ENCODE data around the gene CDH4.

Gene CDH4

GRCh38 chr20:61861858-61862257, 609.8 kb downstream of the CDH4 start:
- no peak for DNase-seq (ENCODE audit: low spot score)

- no peak for DNase-seq (ENCODE audit: low spot score)
These were observed 610.8 kb downstream of the CDH4 start for GRCh38 chr20:61862881-61863280.

GRCh38 chr20:61864481-61864880, 612.4 kb downstream of the CDH4 start:
- no peak for DNase-seq (ENCODE audit: low spot score)

DNA sequence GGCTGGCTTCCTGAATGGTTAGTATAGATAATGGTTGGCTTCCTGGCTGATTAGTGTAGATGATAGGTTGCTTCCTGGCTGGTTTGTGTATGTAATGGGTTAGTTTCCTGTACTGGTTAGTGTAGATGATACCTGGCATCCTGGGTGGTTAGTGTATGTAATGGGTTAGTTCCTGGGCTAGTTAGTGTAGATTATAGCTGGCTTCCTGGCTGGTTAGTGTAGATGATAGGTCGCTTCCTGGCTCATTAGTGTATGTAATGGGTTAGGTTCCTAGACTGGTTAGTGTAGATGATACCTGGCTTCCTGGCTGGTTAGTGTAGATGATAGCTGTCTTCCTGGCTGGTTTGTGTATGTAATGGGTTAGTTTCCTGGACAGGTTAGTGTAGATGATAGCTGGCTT, 613.3 kb downstream of the CDH4 start:
- no peak for DNase-seq (ENCODE audit: low spot score)

DNA sequence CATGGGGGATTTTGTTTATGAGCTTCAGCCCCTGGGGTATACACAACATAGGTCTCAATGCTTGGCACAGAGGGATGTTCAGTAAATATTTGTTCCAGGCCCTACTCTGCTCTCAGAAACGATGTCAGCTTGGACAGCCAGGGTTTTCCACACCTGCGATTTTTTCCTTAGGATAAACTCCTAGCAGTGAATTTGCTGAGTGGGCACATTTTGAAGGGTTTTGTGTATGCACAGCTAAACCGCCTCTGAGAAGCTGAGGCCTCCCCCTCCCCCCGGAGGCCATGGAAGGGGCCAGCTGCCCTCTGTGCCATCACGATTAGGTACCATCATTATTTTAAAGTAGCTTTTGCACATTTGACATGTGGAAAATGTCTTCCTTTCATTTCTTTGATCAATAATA, 614.1 kb downstream of the CDH4 start:
- DNase-seq (ENCODE audit: low spot score), result no peak

DNA sequence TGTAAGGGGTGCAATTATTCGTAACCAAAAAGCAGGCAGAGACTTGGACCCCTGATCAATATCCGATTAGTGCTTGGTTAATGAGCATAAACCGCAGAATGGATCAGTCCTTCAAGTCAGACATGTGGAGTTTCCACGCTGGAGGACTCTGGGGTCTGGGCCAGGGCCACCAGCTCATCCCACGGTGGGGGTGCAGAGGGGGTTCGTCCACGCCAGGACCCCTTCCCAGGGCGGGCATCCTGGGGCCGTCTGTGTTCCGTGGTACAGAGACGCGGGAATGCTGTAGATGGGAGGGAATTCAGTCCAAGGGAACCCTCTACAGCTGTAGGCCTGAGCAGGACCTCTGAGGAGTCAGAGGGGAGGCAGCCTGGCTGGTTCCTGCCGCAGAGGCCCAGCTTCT, 615.9 kb downstream of the CDH4 start:
- no peak for DNase-seq (ENCODE audit: low spot score)

DNA sequence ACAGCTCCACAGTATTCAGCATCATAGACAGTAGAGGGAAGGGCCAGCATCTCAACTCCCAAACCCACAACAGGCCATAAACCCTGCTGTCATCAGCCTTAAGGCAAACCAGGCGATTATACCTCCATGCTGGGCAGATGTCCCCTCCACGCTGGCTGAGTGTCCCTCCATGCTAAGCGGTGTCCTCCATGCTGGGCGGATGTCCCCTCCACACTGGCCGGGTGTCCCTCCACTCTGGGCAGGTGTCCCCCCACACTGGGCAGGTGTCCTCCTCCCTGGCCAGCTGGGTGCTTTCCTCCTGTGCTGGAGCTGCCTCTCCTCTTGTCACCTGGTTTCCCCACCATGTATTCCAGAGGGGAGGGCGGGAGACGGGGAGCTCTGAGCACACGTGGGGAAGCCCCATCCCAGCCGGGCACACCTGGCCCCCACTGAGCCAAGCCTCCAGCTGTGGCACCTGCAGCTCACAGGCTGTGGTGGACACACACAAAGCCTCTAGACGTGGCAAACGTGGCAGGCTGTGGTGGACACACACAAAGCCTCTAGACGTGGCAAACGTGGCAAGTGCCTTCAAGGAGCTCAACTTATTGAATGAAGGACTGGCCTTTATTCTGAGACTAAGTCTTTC, 616.5 kb downstream of the CDH4 start:
- DNase-seq (ENCODE audit: low spot score), result no peak

GRCh38 chr20:61869750-61870507, 617.9 kb downstream of the CDH4 start:
- no peak for DNase-seq (ENCODE audit: low spot score)

- DNase-seq (ENCODE audit: low spot score), result no peak
These were observed 619.1 kb downstream of the CDH4 start for GRCh38 chr20:61871160-61871559.

DNA sequence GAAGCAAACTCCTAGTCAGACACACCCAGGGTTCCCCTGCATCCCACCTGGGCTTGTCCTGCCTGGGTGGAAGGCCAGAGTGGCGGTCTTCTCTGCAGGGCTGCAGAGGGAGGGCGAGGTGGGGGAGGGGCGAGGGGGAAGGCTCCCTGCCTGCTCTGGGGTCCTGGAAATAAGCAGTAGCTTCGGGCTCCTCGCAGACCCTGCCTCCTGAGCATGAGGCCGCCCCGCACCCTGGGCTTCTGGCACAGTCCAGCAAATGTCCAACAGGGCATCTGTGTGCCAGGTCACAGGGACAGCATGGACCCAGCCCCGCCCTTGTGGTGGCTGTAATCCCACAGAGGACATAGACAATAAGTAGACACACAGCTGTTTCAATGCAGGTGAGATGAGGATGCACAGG, 619.9 kb downstream of the CDH4 start:
- DNase-seq (ENCODE audit: low spot score), result no peak

GRCh38 chr20:61872371-61872900, 620.4 kb downstream of the CDH4 start:
- no peak for DNase-seq (ENCODE audit: low spot score)

DNA sequence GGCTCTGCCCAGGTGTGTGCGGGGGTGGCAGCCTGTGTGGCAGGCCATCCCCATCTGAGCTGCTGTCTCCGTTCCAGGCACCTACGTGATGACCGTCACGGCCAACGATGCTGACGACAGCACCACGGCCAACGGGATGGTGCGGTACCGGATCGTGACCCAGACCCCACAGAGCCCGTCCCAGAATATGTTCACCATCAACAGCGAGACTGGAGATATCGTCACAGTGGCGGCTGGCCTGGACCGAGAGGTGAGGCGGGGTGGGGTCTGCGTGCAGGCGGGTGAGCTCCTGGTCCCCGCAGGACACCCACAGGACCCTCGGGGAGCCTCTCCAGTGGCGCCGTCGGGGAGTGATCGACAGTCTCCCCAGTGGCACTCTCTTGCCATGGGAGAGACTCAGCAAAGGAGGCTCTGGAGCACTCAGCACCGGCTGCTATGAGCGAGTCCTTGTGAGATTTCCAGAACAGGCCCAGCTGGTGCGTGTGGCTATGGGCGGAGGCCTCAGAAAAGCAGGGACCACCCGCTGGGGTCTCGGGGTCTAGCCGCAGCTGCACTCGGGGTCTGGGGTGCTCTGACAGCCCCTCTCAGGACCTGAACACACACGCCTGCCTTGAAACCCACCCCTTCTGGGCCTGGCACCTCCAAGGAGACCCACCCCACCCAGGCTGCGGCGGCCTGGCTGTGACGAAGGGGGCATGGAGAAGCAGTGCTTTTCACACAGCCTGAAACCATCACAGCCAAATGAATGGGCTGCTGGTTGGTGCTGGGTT, 621.8 kb downstream of the CDH4 start:
- DNase-seq (ENCODE audit: low spot score), result no peak

DNA sequence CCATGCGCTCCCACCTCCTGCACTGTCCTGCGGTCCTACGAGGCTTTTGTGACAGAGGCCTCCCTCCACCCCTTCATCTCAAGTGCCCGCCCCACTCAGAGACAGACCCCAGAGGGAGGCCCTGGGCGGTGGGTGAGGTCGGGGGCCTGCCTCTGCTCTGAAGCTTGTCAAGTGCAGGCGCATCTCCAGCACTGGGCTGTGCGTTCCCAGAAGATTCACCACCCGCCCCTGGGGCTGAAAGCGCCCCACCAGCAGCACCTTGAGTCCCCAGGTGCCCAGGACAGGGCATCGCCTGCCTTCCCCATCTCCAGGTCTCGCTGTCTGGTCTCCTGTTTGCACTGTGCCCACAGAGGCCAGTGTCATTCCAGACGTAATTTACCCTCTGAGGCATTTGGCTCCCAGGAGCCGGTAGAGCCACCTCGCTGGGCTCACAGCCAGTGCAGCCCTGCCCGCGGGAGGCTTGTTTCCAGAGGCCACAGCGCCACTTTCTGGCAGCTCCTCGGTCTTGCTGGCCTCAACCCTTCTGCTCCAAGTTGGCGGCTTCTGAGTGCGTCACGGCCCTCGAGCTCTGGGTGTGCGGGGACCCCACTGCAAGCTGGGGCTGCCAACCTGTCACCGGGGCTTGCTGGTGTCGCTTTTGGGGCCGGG, 622.5 kb downstream of the CDH4 start:
- no peak for DNase-seq (ENCODE audit: low spot score)

GRCh38 chr20:61875221-61875885, 623.3 kb downstream of the CDH4 start:
- no peak for DNase-seq (ENCODE audit: low spot score)

DNA sequence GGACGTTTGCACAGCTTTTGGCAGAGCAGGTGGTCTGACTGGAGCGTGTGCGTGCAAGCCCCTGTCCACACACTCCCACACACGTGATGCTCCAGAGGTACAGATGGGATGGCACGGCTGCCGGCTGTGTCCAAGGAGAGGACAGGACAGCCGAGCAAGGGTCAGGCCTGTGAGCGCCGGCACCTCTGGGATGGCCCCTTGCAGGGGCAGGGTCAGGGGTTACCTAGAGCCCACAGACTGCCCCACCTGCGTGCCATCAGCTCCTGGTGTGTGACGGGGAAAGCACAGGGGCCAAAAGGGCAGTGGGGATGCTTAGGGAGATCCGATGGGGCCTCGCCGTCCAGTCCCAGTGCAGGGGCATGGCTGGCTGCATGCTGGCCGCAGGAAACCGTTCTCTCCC, 623.9 kb downstream of the CDH4 start:
- no peak for DNase-seq (ENCODE audit: low spot score)

GRCh38 chr20:61876952-61877728, 625.1 kb downstream of the CDH4 start:
- DNase-seq (ENCODE audit: low spot score), result no peak

GRCh38 chr20:61877776-61878477, 625.9 kb downstream of the CDH4 start:
- DNase-seq (ENCODE audit: low spot score), result no peak

GRCh38 chr20:61878478-61879302, 626.6 kb downstream of the CDH4 start:
- DNase-seq (ENCODE audit: low spot score), result no peak

DNA sequence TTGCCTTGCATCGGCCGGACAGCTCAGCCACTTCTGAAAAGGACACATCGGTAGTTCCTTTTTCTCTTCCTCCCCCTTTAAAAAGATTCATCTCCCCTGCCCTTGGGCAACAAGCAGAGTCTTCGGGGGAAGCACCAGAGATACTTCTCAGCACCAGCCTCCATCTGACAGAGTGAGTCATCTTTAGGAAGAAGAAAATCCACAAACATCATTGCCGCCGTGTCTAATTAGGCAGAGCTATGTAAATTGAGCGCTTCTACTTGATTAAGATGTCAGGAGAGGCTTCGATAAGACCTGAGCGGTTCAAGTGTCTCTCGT, 627.2 kb downstream of the CDH4 start:
- no peak for DNase-seq (ENCODE audit: low spot score)

- no peak for DNase-seq (ENCODE audit: low spot score)
These were observed 627.6 kb downstream of the CDH4 start for GRCh38 chr20:61879694-61880093.
